HG02884 (cell line): ENCODE results near the gene STOML3.

Source experiments
- ATAC-seq: cut with Tn5 transposase; IDR thresholded peaks from one replicate; pipeline ENCODE4 v1.9.1; 2021; ENCODE audit warnings: mild to moderate bottlenecking, moderate library complexity; ENCODE audit not compliant: unreplicated experiment

STOML3 gene

GRCh38 chr13:38993381-38993780 lies 2.8 kb upstream of the STOML3 start:
- ATAC-seq: no peak

GRCh38 chr13:38981096-38981495 lies 9.5 kb downstream of the STOML3 start:
- ATAC-seq: no peak

- ATAC-seq: no peak
These were observed 9.9 kb downstream of the STOML3 start for GRCh38 chr13:38980750-38981078.

- ATAC-seq: no peak
These were observed 10.5 kb downstream of the STOML3 start for GRCh38 chr13:38979891-38980749.

- no peak for ATAC-seq
These were observed 20.1 kb downstream of the STOML3 start for GRCh38 chr13:38970380-38971051.

- no peak for ATAC-seq
These were observed 21.4 kb downstream of the STOML3 start for GRCh38 chr13:38969187-38969586.

- ATAC-seq: no peak
These were observed 23.2 kb downstream of the STOML3 start for GRCh38 chr13:38967446-38967845.

- no peak for ATAC-seq
These were observed 25.4 kb downstream of the STOML3 start for GRCh38 chr13:38965281-38965680.

GRCh38 chr13:38960175-38960574 lies 30.5 kb downstream of the STOML3 start:
- ATAC-seq: no peak

- no peak for ATAC-seq
These were observed 32.6 kb downstream of the STOML3 start for GRCh38 chr13:38957794-38958592.

- ATAC-seq: no peak
These were observed 35.8 kb downstream of the STOML3 start for GRCh38 chr13:38954844-38955243.

GRCh38 chr13:38954291-38954690 lies 36.3 kb downstream of the STOML3 start:
- ATAC-seq: no peak

GRCh38 chr13:38952827-38953226 lies 37.8 kb downstream of the STOML3 start:
- no peak for ATAC-seq

- ATAC-seq: no peak
These were observed 38.9 kb downstream of the STOML3 start for GRCh38 chr13:38951525-38952313.

GRCh38 chr13:38950987-38951386 lies 39.6 kb downstream of the STOML3 start:
- no peak for ATAC-seq

GRCh38 chr13:38947054-38947453 lies 43.6 kb downstream of the STOML3 start:
- ATAC-seq: no peak

- no peak for ATAC-seq
These were observed 46.4 kb downstream of the STOML3 start for GRCh38 chr13:38944219-38944618.

GRCh38 chr13:38943231-38943630 lies 47.4 kb downstream of the STOML3 start:
- no peak for ATAC-seq

- ATAC-seq: no peak
These were observed 49.2 kb downstream of the STOML3 start for GRCh38 chr13:38941353-38941945.

GRCh38 chr13:38933786-38934185 lies 56.8 kb downstream of the STOML3 start:
- no peak for ATAC-seq
